Calu3 (cell line): ENCODE results near the gene DLG3. TPM values are rescaled to one million over a fixed set of nuclear protein-coding genes. Genes with fewer than 3 reads are reported as not detected.

Experiments
- BruUV-seq: library from RNA; stranded (reverse); fragments of 400-500 nt; replicated peaks from 2 replicates; lab custom pipeline; 2021; lab: Mats Ljungman, UMichigan
- CTCF ChIA-PET: fragments of 300-600 bp; sonication (Branson Sonifier 250); formaldehyde crosslinking; loops from one replicate; lab custom pipeline; 2022; ENCODE audit warnings: antibody characterized with exemption; lab: Charles Lee
- DNase-seq: peaks from one replicate; pipeline ENCODE4 v3.0.0; 2022
- H3K27ac Mint-ChIP-seq: one replicate; pipeline ENCODE4 v1.8.0; 2022; ENCODE audit warnings: mixed read lengths; ENCODE audit not compliant: unreplicated experiment
- H3K27me3 Mint-ChIP-seq: one replicate; pipeline ENCODE4 v1.8.0; 2022; ENCODE audit warnings: mixed read lengths; ENCODE audit not compliant: unreplicated experiment
- H3K36me3 Mint-ChIP-seq: one replicate; pipeline ENCODE4 v1.8.0; 2022; ENCODE audit warnings: mild to moderate bottlenecking, moderate library complexity, mixed read lengths; ENCODE audit not compliant: insufficient read depth, unreplicated experiment
- H3K4me1 Mint-ChIP-seq: one replicate; pipeline ENCODE4 v1.8.0; 2022; ENCODE audit warnings: mild to moderate bottlenecking, low read depth, mixed read lengths; ENCODE audit not compliant: unreplicated experiment
- H3K4me3 Mint-ChIP-seq: one replicate; pipeline ENCODE4 v1.8.0; 2022; ENCODE audit warnings: mild to moderate bottlenecking, low read depth, moderate library complexity, mixed read lengths; ENCODE audit not compliant: unreplicated experiment
- H3K9me3 Mint-ChIP-seq: one replicate; pipeline ENCODE4 v1.8.0; 2022; ENCODE audit warnings: low read depth, mixed read lengths; ENCODE audit not compliant: unreplicated experiment
- CTCF ChIP-seq: fragments of 200-600 bp; IDR thresholded peaks from one replicate; pipeline ENCODE4 v1.8.0; 2022; ENCODE audit warnings: antibody characterized with exemption; ENCODE audit not compliant: unreplicated experiment
- intact Hi-C: fragments of 100-400 bp; cut with micrococcal nuclease; formaldehyde crosslinking; loops from one replicate; pipeline ENCODE4 v1.10.0; 2022; ENCODE audit not compliant: unreplicated experiment
- total RNA-seq: library from RNA; stranded (reverse); gene quantifications from 2 replicates; pipeline ENCODE4 v1.2.3, GENCODE V29; 2022

DLG3 gene
- total RNA-seq, 1 experiment from 2014 or later: 55.8 TPM

GRCh38 chrX:70445951-70446350, 1.3 kb downstream of the DLG3 start:
- CTCF ChIA-PET: no interaction called here
- H3K4me1 Mint-ChIP-seq: no peaks in the 10 kb centered on the region

GRCh38 chrX:70446380-70447350, 2.0 kb downstream of the DLG3 start:
- intact Hi-C loops: no loop called here
- CTCF ChIA-PET: no interaction called here
- TF ChIP-seq CTCF: no peak

More at GRCh38 chrX:70445951-70446350, 1.3 kb downstream of the DLG3 start:
- no peaks in the 10 kb centered on the region for H3K9me3 Mint-ChIP-seq
- peaks cover 61% of the 10 kb centered on the region for H3K27me3 Mint-ChIP-seq
- BruUV-seq: no TSS peak
- no peak for TF ChIP-seq CTCF
- H3K27ac Mint-ChIP-seq: no peak overlapping the region
- intact Hi-C loops: no loop called here
- no peak overlapping the region for H3K4me3 Mint-ChIP-seq
- DNase-seq: no peak
- H3K36me3 Mint-ChIP-seq: no peaks in the 10 kb centered on the region

GRCh38 chrX:70449457-70449966, 4.9 kb downstream of the DLG3 start:
- Mint-ChIP-seq H3K27me3 (peaks cover 30% of the 10 kb centered on the region), H3K9me3 (no peaks in the 10 kb centered on the region), H3K4me3 (no peak overlapping the region), H3K36me3 (peaks cover 23% of the 10 kb centered on the region), H3K4me1 (peaks cover 16% of the 10 kb centered on the region), H3K27ac (no peak overlapping the region)
- intact Hi-C loops: no loop called here
- no TSS peak for BruUV-seq
- CTCF ChIA-PET: no interaction called here
- no peak for DNase-seq
- no peak for TF ChIP-seq CTCF

More at GRCh38 chrX:70446380-70447350, 2.0 kb downstream of the DLG3 start:
- DNase-seq: no peak
- no TSS peak for BruUV-seq
- no peak overlapping the region for H3K27ac Mint-ChIP-seq
- H3K27me3 Mint-ChIP-seq: peaks cover 56% of the 10 kb centered on the region
- no peaks in the 10 kb centered on the region for H3K4me1 Mint-ChIP-seq
- H3K4me3 Mint-ChIP-seq: no peak overlapping the region
- no peaks in the 10 kb centered on the region for H3K9me3 Mint-ChIP-seq
- peaks cover 3% of the 10 kb centered on the region for H3K36me3 Mint-ChIP-seq

GRCh38 chrX:70452143-70452733, 7.6 kb downstream of the DLG3 start:
- CTCF ChIA-PET: interaction anchor here (1.0 to 2.5 kb wide), 6 partner anchors 19 to 212 kb away, joined by 4 to 14 read pairs (median 4); partner anchors contain the start of gene GDPD2
- Mint-ChIP-seq H3K27ac (peak overlapping the region; percentile 76), H3K27me3 (peaks cover 2% of the 10 kb centered on the region), H3K4me3 (peak overlapping the region; percentile 99), H3K4me1 (peaks cover 25% of the 10 kb centered on the region), H3K9me3 (peaks cover 2% of the 10 kb centered on the region), H3K36me3 (peaks cover 51% of the 10 kb centered on the region)
- intact Hi-C loops: loop anchor here (5.0 kb wide), 1 partner anchor 215 kb away; no protein-coding TSS in a partner anchor
- DNase-seq: peak; percentile 83
- peak; percentile 69 for TF ChIP-seq CTCF
- no TSS peak for BruUV-seq
